MM.1S (cell line): Measurements from ENCODE around the gene NDUFS2.

Source experiments
- DNase-seq: peaks from one replicate; pipeline ENCODE4 v3.0.0-alpha.2; 2015
- H2AFZ ChIP-seq: fragments of 300-600 bp; sonication (generic); 2 replicates; pipeline ENCODE4 v1.6.0; 2016; ENCODE audit warnings: antibody characterized with exemption, low read length
- H3F3A ChIP-seq: fragments of 300-600 bp; sonication (generic); 2 replicates; pipeline ENCODE4 v1.6.1; 2016; ENCODE audit warnings: mild to moderate bottlenecking, antibody characterized with exemption, low read length, moderate library complexity, mixed read lengths; ENCODE audit not compliant: insufficient read depth
- H3K27ac ChIP-seq: fragments of 300-600 bp; sonication (generic); 2 replicates; pipeline ENCODE4 v1.5.1; 2016; ENCODE audit warnings: mild to moderate bottlenecking, low read length
- H3K27me3 ChIP-seq: fragments of 300-600 bp; sonication (generic); replicated peaks from 2 replicates; pipeline ENCODE4 v1.6.0; 2016; ENCODE audit warnings: low read length; ENCODE audit not compliant: insufficient read depth
- H3K36me3 ChIP-seq: fragments of 300-600 bp; sonication (generic); replicated peaks from 2 replicates; pipeline ENCODE4 v1.6.1; 2016; ENCODE audit warnings: mild to moderate bottlenecking, low read length, mixed read lengths; ENCODE audit not compliant: insufficient read depth
- H3K4me1 ChIP-seq: fragments of 300-600 bp; sonication (generic); 2 replicates; pipeline ENCODE4 v1.6.1; 2016; ENCODE audit warnings: low read length, mixed read lengths
- H3K4me2 ChIP-seq: fragments of 300-600 bp; sonication (generic); 2 replicates; pipeline ENCODE4 v1.6.0; 2016; ENCODE audit warnings: low read depth, low read length
- H3K4me3 ChIP-seq: fragments of 300-600 bp; sonication (generic); 2 replicates; pipeline ENCODE4 v1.5.1; 2016; ENCODE audit warnings: low read length, mixed read lengths
- H3K79me2 ChIP-seq: fragments of 300-600 bp; sonication (generic); 2 replicates; pipeline ENCODE4 v1.6.1; 2016; ENCODE audit warnings: mixed run types, low read length, mixed read lengths
- H3K9ac ChIP-seq: fragments of 300-600 bp; sonication (generic); 2 replicates; pipeline ENCODE4 v1.6.1; 2016; ENCODE audit warnings: low read length, mixed read lengths
- H3K9me2 ChIP-seq: fragments of 300-600 bp; sonication (generic); replicated peaks from 2 replicates; pipeline ENCODE4 v1.6.1; 2016; ENCODE audit warnings: mild to moderate bottlenecking, low read length, mixed read lengths; ENCODE audit not compliant: insufficient read depth
- H3K9me3 ChIP-seq: fragments of 300-600 bp; sonication (generic); replicated peaks from 2 replicates; pipeline ENCODE4 v1.6.1; 2016; ENCODE audit warnings: mild to moderate bottlenecking, low read length, mixed read lengths; ENCODE audit not compliant: insufficient read depth
- H4K20me1 ChIP-seq: fragments of 300-600 bp; sonication (generic); 2 replicates; pipeline ENCODE4 v1.6.1; 2016; ENCODE audit warnings: mild to moderate bottlenecking, low read length, moderate library complexity, mixed read lengths; ENCODE audit not compliant: insufficient read depth
- EZH2 ChIP-seq: fragments of 300-600 bp; sonication (generic); optimal IDR thresholded peaks from 2 replicates; pipeline ENCODE3; 2017; ENCODE audit warnings: low read depth, mild to moderate bottlenecking, antibody characterized with exemption, low read length, mixed read lengths
- EZH2phosphoT487 ChIP-seq: fragments of 300-600 bp; sonication (generic); IDR thresholded peaks from 2 replicates; pipeline ENCODE4 v1.6.1; 2018; ENCODE audit warnings: antibody characterized with exemption, low read length
- TF ChIP-seq, protein P1 (sequence below): fragments of 300-600 bp; sonication (generic); IDR thresholded peaks from 2 replicates; pipeline ENCODE4 v1.5.1; 2016; ENCODE audit warnings: antibody characterized with exemption, low read length, mixed read lengths

The NDUFS2 gene

DNA sequence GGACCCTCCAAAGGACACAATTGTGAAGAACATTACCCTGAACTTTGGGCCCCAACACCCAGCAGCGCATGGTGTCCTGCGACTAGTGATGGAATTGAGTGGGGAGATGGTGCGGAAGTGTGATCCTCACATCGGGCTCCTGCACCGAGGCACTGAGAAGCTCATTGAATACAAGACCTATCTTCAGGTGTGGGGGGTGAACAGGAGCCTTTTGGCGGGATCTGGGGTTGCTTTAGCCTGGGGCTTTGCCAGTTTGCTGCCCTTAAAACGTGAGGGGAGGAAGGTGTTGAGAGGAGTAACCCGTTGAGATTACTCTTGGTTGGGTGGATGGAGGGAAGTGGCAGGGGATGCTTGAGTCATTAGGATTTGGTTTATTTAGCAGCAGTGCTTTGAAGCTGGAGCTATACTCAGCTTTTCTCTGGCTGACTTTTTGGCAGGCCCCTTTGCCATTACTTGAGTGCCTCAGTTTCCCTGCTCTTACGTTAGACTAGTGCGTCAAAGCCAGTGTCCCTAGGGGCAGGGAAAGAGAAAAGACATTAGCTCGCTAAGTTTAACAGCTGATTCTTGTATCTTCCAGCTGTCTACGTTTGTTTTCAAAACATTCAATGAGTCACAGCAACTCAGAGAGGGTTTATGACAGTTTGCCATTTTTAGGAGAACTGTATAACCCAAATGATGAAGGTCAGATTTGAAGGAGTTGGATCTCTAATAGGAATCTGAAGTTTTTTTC is 4.4 kb downstream of the NDUFS2 start:
- no peaks in the 10 kb centered on the region for H4K20me1 ChIP-seq
- H3K4me3 ChIP-seq, result no peak overlapping the region
- no peak overlapping the region for H3K27ac ChIP-seq
- peaks cover 3% of the 10 kb centered on the region; the same call in 1 of the 2 replicates for H3F3A ChIP-seq
- no peaks in the 10 kb centered on the region for H3K27me3 ChIP-seq
- H3K4me1 ChIP-seq, result peaks cover 23% of the 10 kb centered on the region
- TF ChIP-seq EZH2 (no peak), EZH2phosphoT487 (no peak)
- TF ChIP-seq, protein P1, sequence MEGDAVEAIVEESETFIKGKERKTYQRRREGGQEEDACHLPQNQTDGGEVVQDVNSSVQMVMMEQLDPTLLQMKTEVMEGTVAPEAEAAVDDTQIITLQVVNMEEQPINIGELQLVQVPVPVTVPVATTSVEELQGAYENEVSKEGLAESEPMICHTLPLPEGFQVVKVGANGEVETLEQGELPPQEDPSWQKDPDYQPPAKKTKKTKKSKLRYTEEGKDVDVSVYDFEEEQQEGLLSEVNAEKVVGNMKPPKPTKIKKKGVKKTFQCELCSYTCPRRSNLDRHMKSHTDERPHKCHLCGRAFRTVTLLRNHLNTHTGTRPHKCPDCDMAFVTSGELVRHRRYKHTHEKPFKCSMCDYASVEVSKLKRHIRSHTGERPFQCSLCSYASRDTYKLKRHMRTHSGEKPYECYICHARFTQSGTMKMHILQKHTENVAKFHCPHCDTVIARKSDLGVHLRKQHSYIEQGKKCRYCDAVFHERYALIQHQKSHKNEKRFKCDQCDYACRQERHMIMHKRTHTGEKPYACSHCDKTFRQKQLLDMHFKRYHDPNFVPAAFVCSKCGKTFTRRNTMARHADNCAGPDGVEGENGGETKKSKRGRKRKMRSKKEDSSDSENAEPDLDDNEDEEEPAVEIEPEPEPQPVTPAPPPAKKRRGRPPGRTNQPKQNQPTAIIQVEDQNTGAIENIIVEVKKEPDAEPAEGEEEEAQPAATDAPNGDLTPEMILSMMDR, result no peak
- H3K9ac ChIP-seq, result no peak overlapping the region
- peaks cover 22% of the 10 kb centered on the region; the same call in 1 of the 2 replicates for H3K36me3 ChIP-seq
- H3K9me2 ChIP-seq, result no peaks in the 10 kb centered on the region
- no peak for DNase-seq
- H3K4me2 ChIP-seq, result no peak overlapping the region
- peaks cover 61% of the 10 kb centered on the region for H3K79me2 ChIP-seq
- no peak overlapping the region for H2AFZ ChIP-seq
- no peaks in the 10 kb centered on the region for H3K9me3 ChIP-seq

DNA sequence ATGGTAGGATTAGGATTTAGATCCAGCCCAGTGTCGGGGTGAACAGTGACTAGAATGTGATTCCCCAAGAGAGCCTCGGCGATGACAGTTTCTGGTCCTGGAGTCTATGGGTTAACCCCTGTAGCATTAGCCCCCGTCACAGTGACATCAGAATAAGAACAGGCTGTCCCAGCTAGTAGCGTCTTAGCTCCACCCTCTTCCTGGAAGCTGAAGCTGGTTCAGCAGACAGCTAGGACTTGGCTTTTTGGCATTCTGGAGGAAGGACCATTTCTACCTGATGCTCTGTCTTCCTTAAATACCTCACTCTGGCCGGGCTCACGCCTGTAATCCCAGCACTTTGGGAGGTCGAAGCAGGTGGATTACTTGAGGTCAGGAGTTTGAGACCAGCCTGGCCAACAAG is 5.0 kb downstream of the NDUFS2 start:
- peaks cover 23% of the 10 kb centered on the region; the same call in 1 of the 2 replicates for H3K36me3 ChIP-seq

DNA sequence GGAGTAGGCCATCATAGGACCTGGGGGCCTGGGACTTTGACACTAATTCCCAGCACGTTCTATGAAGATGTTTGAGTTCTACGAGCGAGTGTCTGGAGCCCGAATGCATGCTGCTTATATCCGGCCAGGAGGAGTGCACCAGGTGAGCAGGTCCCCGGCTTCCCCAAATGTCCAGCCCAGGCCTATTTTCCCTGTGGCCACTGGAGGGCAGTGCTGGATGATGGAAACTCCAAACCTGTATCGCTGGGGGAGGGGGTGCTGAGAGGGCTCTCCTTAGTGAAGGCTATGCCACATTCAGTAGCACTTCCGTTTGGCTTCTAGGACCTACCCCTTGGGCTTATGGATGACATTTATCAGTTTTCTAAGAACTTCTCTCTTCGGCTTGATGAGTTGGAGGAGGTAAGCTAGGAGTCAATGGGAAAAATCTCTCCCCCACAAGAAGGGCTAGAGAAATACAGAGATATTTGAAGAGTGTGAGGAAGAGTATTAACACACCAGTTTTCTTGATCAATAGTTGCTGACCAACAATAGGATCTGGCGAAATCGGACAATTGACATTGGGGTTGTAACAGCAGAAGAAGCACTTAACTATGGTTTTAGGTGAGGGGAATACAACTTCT is 7.7 kb downstream of the NDUFS2 start:
- H3K9me2 ChIP-seq, result no peaks in the 10 kb centered on the region
- H3K4me2 ChIP-seq, result peak overlapping the region; percentile 9; the same call in 1 of the 2 replicates
- 0 out of 2 replicates have a peak, but pooled peaks cover 3% of the 10 kb centered on the region for H3F3A ChIP-seq
- no peak overlapping the region for H3K9ac ChIP-seq
- H3K79me2 ChIP-seq, result peaks cover 31% of the 10 kb centered on the region
- H3K4me3 ChIP-seq, result no peak overlapping the region
- TF ChIP-seq, protein P1, result peak; percentile 99
- TF ChIP-seq EZH2, result no peak
- no peaks in the 10 kb centered on the region for H3K27me3 ChIP-seq
- no peak overlapping the region for H2AFZ ChIP-seq
- H3K27ac ChIP-seq, result no peak overlapping the region; the same call in 1 of the 2 replicates
- H3K4me1 ChIP-seq, result peaks cover 12% of the 10 kb centered on the region
- no peaks in the 10 kb centered on the region for H4K20me1 ChIP-seq
- no peaks in the 10 kb centered on the region for H3K9me3 ChIP-seq
- H3K36me3 ChIP-seq, result peaks cover 34% of the 10 kb centered on the region; the same call in 1 of the 2 replicates
- peak; percentile 90 for DNase-seq

More for the DNA sequence above, 5.0 kb downstream of the NDUFS2 start:
- Histone ChIP-seq H3K4me1 (peaks cover 21% of the 10 kb centered on the region), H3K4me2 (no peak overlapping the region), H2AFZ (no peak overlapping the region), H3K79me2 (peaks cover 58% of the 10 kb centered on the region), H3K4me3 (no peak overlapping the region), H3F3A (peaks cover 3% of the 10 kb centered on the region; the same call in 1 of the 2 replicates), H3K27me3 (no peaks in the 10 kb centered on the region), H4K20me1 (no peaks in the 10 kb centered on the region), H3K9me2 (no peaks in the 10 kb centered on the region), H3K9me3 (no peaks in the 10 kb centered on the region), H3K27ac (no peak overlapping the region), H3K9ac (no peak overlapping the region)
- DNase-seq, result no peak
- TF ChIP-seq, protein P1, result no peak
- TF ChIP-seq EZH2phosphoT487, result no peak
